Vagina (tissue), 2 donors: ENCODE measurements around the gene DNM1L.

ENCODE experiments used
- CTCF ChIP-seq, 3 experiments: fragments of 450-650 bp in 2 of 3; fragments of 200-600 bp in 1 of 3; sonication (generic) in 1 of 3; IDR thresholded peaks; one replicate each; pipeline ENCODE4 v1.5.1; 2017 to 2019; ENCODE audit warnings: antibody characterized with exemption in 3 of 3, mild to moderate bottlenecking in 2 of 3, moderate library complexity in 2 of 3
- POLR2A ChIP-seq, 2 donors: fragments of 450-650 bp; IDR thresholded peaks; one replicate each; pipeline ENCODE4 v1.6.1; 2017; ENCODE audit warnings: antibody characterized with exemption in 2 of 2, mild to moderate bottlenecking in 2 of 2, moderate library complexity in 2 of 2
- POLR2AphosphoS5 ChIP-seq, 2 donors: sonication (generic); formaldehyde crosslinking; IDR thresholded peaks; one replicate each; pipeline ENCODE4 v1.9.0; 2017; ENCODE audit warnings: antibody characterized with exemption in 2 of 2, mild to moderate bottlenecking in 2 of 2, low read depth in 1 of 2; ENCODE audit not compliant: insufficient read depth in 1 of 2

- TF ChIP-seq CTCF (IDR thresholded peaks at IDR 0.05) (no peak), POLR2A (IDR thresholded peaks at IDR 0.05) (no peak), POLR2AphosphoS5 (IDR thresholded peaks at IDR 0.05; ENCODE audit: insufficient read depth in 1 of 2, low read depth in 1 of 2) (no peak)
These were observed 17.4 kb upstream of the DNM1L start for GRCh38 chr12:32661706-32662105.
